Cerebellar cortex (tissue), 1 donor: ENCODE data around the gene GAPT.

Experiments
- DNase-seq: peaks from one replicate; pipeline ENCODE4 v3.0.0-alpha.2; 2015; ENCODE audit warnings: low spot score

The GAPT gene

GRCh38 chr5:58491216-58491892 lies at the start of gene GAPT:
Gene GAPT, plus strand, starts transcription at chr5:58491435. Its CDS starts 3,102 bp downstream, at chr5:58494537.
- no peak for DNase-seq

- DNase-seq = no peak
Measured at GRCh38 chr5:58444805-58445204, 46.4 kb upstream of the GAPT start.

GRCh38 chr5:58446024-58446423 lies 45.2 kb upstream of the GAPT start:
- DNase-seq = no peak

- no peak for DNase-seq
Measured at GRCh38 chr5:58447226-58447625, 44.0 kb upstream of the GAPT start.

GRCh38 chr5:58450018-58450417 lies 41.2 kb upstream of the GAPT start:
- no peak for DNase-seq

GRCh38 chr5:58450811-58451629 lies 40.2 kb upstream of the GAPT start:
- no peak for DNase-seq

- DNase-seq = no peak
Measured at GRCh38 chr5:58451732-58452565, 39.3 kb upstream of the GAPT start.

GRCh38 chr5:58452566-58453258 lies 38.5 kb upstream of the GAPT start:
- no peak for DNase-seq

- DNase-seq = no peak
Measured at GRCh38 chr5:58453306-58453705, 37.9 kb upstream of the GAPT start.

- DNase-seq = no peak
Measured at GRCh38 chr5:58454025-58454424, 37.2 kb upstream of the GAPT start.

- DNase-seq = no peak
Measured at GRCh38 chr5:58455066-58455465, 36.2 kb upstream of the GAPT start.

- no peak for DNase-seq
Measured at GRCh38 chr5:58455480-58455879, 35.8 kb upstream of the GAPT start.

GRCh38 chr5:58456026-58456425 lies 35.2 kb upstream of the GAPT start:
- DNase-seq = no peak

GRCh38 chr5:58456486-58456885 lies 34.7 kb upstream of the GAPT start:
- DNase-seq = no peak

- no peak for DNase-seq
Measured at GRCh38 chr5:58457050-58457449, 34.2 kb upstream of the GAPT start.

GRCh38 chr5:58458141-58458742 lies 33.0 kb upstream of the GAPT start:
- no peak for DNase-seq

GRCh38 chr5:58458743-58459145 lies 32.5 kb upstream of the GAPT start:
- peak; percentile 7 for DNase-seq

GRCh38 chr5:58459146-58460001 lies 31.9 kb upstream of the GAPT start:
- peak; percentile 41 for DNase-seq

- DNase-seq = peak; percentile 80
Measured at GRCh38 chr5:58460002-58460731, 31.1 kb upstream of the GAPT start, which contains the start of gene PLK2. Gene PLK2, minus strand, starts transcription at chr5:58460086. Its CDS starts 127 bp downstream, at chr5:58459959.
